GM18951 (cell line): ENCODE measurements around the gene PTPRR.

Source experiments
- POLR2A ChIP-seq: IDR thresholded peaks from 4 replicates; pipeline ENCODE4 v1.6.1; 2011; ENCODE audit warnings: mild to moderate bottlenecking; ENCODE audit not compliant: insufficient read length, insufficient read depth; ENCODE audit errors: extremely low read depth
- in situ Hi-C: fragments of 300-500 bp; cut with MboI; formaldehyde crosslinking; loops from one replicate; pipeline ENCODE4 v1.12.0; 2022; ENCODE audit warnings: low sequenced_read_pairs, mixed read lengths, inconsistent platforms; ENCODE audit not compliant: unreplicated experiment

Gene PTPRR

DNA sequence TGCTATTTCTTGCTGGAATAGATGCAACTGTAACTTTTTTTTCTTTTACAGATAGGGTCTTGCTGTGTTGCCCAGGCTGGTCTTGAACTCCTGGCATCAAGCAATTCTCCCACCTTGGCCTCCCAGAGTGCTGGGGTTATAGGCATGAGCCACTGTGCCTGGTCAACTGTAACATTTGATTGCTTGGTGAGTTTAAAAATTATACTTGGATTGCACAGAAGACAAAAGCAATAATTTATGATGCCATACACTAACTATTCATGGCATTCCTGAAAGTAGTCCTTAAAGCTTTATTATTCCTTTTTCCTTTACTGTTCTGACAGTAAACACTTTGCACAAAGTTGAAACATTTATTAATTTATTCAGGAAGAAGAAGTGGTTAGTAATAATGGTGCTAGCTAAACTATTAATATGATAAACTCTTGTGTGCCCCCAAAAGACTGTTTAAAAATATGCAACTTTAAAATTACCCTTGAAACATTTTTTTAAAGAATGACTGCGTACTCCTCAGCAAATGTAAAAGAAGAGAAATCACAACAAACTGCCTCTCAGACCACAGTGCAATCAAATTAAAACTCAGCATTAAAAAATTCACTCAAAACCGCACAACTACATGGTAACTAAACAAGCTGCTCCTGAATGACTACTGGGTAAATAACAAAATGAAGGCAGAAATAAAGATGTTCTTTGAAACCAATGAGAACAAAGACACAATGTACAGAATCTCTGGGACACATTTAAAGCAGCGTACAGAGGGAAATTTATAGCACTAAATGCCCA is 291.6 kb downstream of the PTPRR start:
- in situ Hi-C loops: no loop called here
- no peak for TF ChIP-seq POLR2A

DNA sequence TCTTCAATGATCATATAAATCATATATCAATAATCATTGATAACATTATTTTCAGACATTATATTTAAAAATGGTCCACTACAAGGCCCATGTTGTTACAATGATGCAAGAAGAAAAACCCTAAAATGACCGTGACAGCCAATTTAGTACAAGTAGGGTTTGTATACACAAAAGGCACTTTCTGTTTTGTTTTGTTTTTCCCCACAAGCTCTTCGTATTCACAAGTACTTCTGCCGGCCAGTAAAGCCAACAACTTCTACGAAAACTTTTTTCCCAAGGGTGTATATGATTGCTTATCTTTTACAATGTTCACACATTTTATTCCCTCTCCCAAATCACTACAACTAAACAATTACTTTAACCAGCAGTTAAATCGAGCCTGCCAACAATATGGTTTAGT is 292.9 kb downstream of the PTPRR start:
- in situ Hi-C loops: no loop called here
- no peak for TF ChIP-seq POLR2A

DNA sequence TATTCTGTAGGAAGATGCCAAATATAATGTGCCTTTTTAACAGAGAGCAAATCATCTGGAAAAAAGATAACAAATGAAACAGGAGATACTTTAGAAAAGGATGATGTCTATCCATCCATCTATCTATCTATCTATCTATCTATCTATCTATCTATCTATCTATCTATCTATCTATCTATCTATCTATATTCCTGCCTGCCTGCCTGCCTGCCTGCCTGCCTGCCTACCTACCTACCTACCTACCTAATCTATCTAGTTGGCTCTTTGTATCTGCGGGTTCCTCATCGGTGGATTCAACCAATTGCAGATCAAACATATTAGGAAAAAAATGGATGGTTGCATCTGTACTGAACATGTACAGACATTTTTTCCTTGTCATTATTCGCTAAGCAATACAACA is 294.4 kb downstream of the PTPRR start:
- no peak for TF ChIP-seq POLR2A
- in situ Hi-C loops: no loop called here

- in situ Hi-C loops: no loop called here
- no peak for TF ChIP-seq POLR2A
Measured at GRCh38 chr12:70619471-70620152, 300.9 kb downstream of the PTPRR start.

GRCh38 chr12:70618371-70618770 is 302.2 kb downstream of the PTPRR start:
- in situ Hi-C loops: no loop called here
- no peak for TF ChIP-seq POLR2A

DNA sequence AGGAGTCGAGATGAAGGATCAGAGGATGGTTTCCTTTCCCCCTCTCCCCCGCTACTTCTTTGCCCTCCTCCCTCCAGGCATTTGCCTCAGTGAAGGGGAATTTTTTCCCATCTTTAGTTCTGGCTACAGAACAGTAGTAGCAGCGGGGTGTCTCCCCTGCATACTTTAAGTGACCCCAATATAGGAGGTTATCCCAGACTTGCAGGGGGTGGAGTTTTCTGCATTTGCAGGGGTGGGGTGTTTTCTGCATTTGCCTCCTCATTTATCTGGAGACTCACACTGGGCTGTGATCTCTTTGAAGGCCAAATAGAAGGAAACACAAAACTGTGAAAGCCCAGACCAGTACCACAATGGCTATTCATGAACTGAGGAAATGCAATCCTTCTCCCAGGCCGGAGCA is 303.1 kb downstream of the PTPRR start:
- in situ Hi-C loops: no loop called here
- TF ChIP-seq POLR2A: no peak

- in situ Hi-C loops: no loop called here
Measured at GRCh38 chr12:70615174-70615866, 305.2 kb downstream of the PTPRR start.

DNA sequence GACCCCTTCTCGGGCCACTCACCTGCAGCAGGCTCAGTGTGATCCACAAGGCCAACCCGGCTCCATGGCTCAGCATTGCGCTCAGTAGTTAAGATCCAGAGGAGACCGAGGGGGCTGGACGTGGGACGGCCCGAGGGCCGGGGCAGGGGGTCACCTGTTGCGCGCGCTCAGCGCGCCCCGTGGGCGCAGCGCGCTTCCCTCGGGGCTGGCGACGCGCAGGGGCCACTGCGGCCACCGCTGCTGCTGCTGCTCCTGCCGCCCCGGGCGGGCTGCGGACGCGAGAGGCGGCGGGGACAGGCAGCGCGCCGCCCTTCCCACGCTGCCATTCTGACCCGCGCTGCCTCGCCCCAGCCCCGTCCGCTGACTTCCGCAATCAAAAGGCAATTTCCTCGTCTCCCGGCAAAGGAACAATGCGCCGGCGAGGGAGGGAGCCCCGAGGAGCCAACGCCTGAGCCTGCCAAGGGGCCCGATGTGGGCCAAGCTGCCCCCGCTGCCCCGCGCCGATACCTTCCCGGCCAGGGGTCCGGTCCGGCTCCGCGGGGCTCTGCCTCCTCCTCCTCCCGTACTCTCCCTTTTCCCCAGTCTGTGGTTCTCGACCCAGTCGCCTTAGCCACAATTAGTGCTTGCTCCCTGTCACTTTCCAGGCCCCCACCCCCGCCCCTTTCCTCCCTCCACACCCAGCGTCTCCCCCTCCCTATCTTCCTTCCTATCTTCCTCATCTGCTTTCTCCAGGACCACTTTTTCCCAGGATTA is 310.6 kb downstream of the PTPRR start:
- in situ Hi-C loops: no loop called here
- no peak for TF ChIP-seq POLR2A

More at GRCh38 chr12:70615174-70615866, 305.2 kb downstream of the PTPRR start:
- TF ChIP-seq POLR2A: no peak

DNA sequence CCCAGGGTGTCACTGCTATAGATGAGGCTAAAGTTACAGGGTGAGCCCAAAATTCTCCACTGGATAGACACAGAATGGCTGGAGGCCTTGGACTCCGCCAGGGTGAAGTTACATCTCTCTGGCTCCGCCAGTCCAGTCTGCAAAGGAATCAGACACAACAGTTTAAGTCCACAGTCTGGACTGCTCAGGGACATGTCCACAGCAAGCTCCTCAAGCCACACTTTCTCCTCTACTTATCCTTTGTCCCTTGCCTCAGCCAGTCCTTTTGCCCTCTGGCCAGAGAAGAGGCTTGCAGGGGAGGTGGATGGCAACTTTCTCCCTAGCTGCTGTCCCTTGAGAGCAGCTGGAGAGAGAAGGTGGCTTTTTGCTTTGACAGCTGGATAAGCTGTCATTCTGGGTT is 311.3 kb downstream of the PTPRR start:
- no peak for TF ChIP-seq POLR2A
- in situ Hi-C loops: no loop called here

DNA sequence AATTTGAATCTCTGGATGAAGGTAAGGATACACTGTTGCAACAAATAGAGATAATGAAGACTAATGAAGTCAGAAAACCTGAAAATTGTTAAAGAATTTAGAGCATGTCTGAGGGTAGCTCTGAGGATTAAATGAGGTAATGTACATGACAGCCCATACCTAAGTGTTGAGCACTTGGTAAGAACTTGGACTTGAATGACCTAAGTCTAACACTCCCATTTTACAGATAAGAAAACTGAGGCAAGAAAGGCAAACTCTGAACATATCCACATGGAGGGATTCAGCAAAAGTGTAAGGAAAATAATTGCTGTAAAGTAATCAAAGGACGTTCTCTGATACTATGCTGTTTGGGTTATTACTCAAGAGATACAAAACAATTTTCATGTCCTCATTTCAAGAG is 312.4 kb downstream of the PTPRR start:
- no peak for TF ChIP-seq POLR2A
- in situ Hi-C loops: no loop called here

DNA sequence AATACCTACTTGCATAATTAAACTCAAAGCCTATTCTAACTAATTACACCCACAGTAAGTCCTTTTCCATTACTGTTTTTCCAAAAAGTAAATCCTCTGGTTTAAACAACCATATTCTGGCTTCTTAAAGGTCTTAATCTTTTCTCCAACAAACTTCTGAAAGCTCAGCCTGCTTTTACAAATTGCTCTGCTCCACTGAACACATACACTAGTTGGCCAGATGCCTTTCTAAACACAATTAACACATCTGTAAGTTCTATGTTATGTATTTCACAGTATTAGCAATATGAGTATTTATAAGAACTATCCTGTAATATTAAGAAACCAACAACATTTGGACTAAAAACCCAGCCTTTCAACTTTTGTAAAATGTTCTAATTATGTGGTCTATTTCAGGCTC is 313.4 kb downstream of the PTPRR start:
- no peak for TF ChIP-seq POLR2A
- in situ Hi-C loops: no loop called here

- in situ Hi-C loops: no loop called here
- no peak for TF ChIP-seq POLR2A
Measured at GRCh38 chr12:70605976-70606375, 314.6 kb downstream of the PTPRR start.

- no peak for TF ChIP-seq POLR2A
- in situ Hi-C loops: no loop called here
Measured at GRCh38 chr12:70604662-70605061, 315.9 kb downstream of the PTPRR start.
